ENCODE measurements around the gene NSUN4.
"Not testable (repeated sequence)": the region's sequence is repeated elsewhere in the genome, so short reads cannot be mapped to it uniquely, and the experiment has no call there.

NSUN4 gene

GRCh38 chr1:46328182-46328581 is 12.4 kb upstream of the NSUN4 start:
- DNase-seq, result not testable (repeated sequence)

- DNase-seq, result not testable (repeated sequence)
Measured at GRCh38 chr1:46329807-46330206, 10.8 kb upstream of the NSUN4 start.

GRCh38 chr1:46330381-46330780 is 10.2 kb upstream of the NSUN4 start:
- DNase-seq, result not testable (repeated sequence)

GRCh38 chr1:46331786-46332540 is 8.6 kb upstream of the NSUN4 start:
- not testable (repeated sequence) for DNase-seq

GRCh38 chr1:46333300-46334029 is 7.1 kb upstream of the NSUN4 start:
- DNase-seq, result no peak

- no peak for DNase-seq
Measured at GRCh38 chr1:46334030-46334384, 6.6 kb upstream of the NSUN4 start.

- no peak for DNase-seq
Measured at GRCh38 chr1:46335081-46335480, 5.5 kb upstream of the NSUN4 start.

- not testable (repeated sequence) for DNase-seq
Measured at GRCh38 chr1:46337409-46337808, 3.2 kb upstream of the NSUN4 start.

GRCh38 chr1:46341222-46342083 is 846 bp downstream of the NSUN4 start:
- DNase-seq, result no peak

GRCh38 chr1:46342084-46342656 is 1.6 kb downstream of the NSUN4 start:
- no peak for DNase-seq

GRCh38 chr1:46342677-46343350 is 2.2 kb downstream of the NSUN4 start:
- DNase-seq, result no peak

GRCh38 chr1:46343351-46343695 is 2.7 kb downstream of the NSUN4 start:
- DNase-seq, result no peak

GRCh38 chr1:46343705-46344104 is 3.1 kb downstream of the NSUN4 start:
- no peak for DNase-seq

- DNase-seq, result no peak
Measured at GRCh38 chr1:46344481-46344880, 3.9 kb downstream of the NSUN4 start.

- no peak for DNase-seq
Measured at GRCh38 chr1:46345281-46345680, 4.7 kb downstream of the NSUN4 start.

GRCh38 chr1:46352363-46352762 is 11.8 kb downstream of the NSUN4 start:
- no peak for DNase-seq

GRCh38 chr1:46355920-46356319 is 15.3 kb downstream of the NSUN4 start:
- not testable (repeated sequence) for DNase-seq

- no peak for DNase-seq
Measured at GRCh38 chr1:46362158-46362557, 21.6 kb downstream of the NSUN4 start.

GRCh38 chr1:46363121-46363520 is 22.5 kb downstream of the NSUN4 start:
- no peak for DNase-seq

GRCh38 chr1:46364612-46365011 is 24.0 kb downstream of the NSUN4 start:
- no peak for DNase-seq

- DNase-seq, result not testable (repeated sequence)
Measured at GRCh38 chr1:46365796-46366195, 25.2 kb downstream of the NSUN4 start.

- DNase-seq, result no peak
Measured at GRCh38 chr1:46367072-46367471, 26.5 kb downstream of the NSUN4 start.

- DNase-seq, result not testable (repeated sequence)
Measured at GRCh38 chr1:46367701-46368100, 27.1 kb downstream of the NSUN4 start.
